NCI-H2107 (cell line): ENCODE data around the gene ARHGEF6.
"Not testable (repeated sequence)": the region's sequence is repeated elsewhere in the genome, so short reads cannot be mapped to it uniquely, and the experiment has no call there.

Source experiments
- DNase-seq: peaks from one replicate; lab custom pipeline; 2025; lab: John Stamatoyannopoulos, UW

ARHGEF6 gene

DNA sequence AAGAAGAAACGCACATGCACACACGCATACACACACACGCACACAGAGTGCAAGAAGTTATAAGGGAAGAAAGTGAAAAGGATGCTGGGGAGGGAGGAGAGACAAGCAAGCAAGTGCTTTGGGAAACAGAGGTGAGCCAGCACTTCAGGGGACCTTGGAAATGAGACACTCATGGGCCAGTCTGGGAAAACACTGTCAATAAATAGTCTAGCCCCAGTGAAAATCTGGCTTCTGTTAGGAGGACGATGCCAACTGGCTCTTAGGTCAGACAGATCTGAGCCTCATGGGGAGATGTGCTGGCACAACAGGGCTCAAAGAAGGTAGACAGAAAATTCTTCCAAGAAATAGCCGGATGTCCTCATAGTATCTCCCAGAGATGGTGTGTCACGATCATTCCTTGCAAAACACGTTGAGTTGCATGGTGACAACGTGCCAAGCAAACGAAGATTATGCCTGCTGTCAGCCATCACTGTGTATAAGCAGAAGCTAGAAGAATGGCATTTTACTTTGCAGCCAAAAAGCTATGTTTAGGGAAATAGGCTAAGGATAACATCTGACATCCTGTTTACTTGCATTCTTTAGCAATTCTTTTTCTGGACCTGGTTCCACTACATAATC lies 557 bp upstream of the ARHGEF6 start:
- DNase-seq, result no peak

DNA sequence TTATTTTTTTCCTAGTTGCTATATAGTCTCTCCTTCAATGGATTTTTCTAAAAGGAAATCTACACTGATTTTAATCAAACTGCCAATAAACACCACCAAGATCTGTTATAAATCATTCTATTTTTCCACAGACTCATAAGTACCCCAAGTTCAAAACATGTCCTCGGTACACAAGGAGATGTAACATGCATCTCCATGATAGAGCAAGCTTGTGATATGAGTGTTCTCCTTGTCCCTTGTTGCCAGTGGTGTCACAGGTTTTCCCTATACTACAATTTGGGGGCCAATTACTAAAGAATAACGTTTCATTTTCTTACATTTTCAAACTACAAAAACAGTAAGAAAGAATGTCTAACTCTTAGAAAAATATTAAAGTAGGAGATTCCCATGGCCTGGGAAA lies 491 bp downstream of the ARHGEF6 start:
- no peak for DNase-seq

DNA sequence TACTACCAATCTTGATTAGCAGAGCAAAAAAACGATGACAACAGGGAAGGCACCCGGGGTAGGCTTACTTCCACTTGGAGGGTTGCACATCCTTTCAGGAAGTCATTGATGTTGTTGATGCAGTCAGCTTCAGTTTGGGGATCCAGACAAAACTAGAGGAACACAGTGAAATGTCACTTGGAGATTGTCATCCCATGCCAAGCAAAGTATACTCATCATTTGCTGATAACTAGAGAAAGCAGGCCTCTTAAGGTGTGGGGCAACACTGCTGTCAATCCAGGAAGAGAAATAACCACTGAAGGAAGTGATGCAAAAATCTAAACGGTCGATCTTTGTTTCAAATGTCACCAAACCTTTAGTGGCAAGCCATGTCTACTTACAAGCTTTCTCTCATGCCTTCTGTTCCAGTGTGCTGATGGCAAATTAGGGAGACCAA lies 1.4 kb downstream of the ARHGEF6 start:
- no peak for DNase-seq

DNA sequence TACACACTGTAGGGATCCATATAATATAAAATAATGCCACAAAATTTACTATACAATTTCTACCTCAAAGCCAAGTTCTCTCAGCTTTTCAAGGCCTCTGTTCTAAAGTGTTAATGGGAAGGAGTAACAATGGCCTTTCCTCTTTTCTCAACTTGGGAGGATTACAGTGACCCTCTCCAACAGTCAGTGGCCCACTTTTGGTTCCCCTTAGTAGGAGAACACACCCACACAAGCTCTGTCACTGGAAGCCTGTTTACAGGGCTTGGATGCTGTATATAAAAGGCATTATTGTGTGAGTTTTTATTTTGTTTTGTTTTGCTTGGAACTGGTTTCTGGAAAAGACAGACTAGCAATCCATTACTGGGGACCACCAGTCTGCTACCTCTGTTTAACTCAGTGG lies 1.8 kb downstream of the ARHGEF6 start:
- no peak for DNase-seq

DNA sequence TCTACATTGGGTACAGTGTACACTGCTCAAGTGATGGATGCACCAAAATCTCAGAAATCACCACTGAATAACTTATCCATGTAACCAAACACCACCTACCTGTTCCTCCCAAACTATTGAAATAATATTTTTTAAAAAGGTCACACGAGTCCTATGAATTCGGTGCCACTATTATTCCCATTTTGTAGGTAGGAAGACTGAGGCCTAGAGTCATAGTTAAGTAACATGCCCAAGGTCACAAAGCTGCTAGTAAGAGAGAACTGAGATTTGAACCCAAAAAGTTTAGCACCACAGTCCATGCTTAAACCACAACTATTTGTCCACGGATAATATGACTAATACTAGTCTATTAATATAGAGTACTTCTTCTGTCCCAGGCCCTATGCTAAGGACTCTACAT lies 2.7 kb downstream of the ARHGEF6 start:
- no peak for DNase-seq

DNA sequence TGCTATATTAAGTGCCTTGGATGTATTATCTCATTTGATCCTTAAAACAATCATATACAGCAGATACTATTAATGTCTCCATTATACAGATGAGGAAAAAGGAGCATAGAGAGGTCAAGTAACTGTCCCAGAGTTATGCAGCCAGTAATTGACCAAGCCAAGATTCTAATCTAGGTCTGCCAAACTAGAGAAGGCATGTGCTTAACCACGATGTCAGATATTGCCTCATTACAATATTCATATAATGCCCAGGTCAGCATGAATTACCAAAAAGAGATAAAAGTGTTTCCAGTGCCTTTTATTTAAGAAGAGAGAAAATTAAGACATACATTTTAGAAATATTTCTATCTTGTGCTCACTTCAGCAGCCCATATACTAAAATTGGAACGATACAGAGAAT lies 7.1 kb downstream of the ARHGEF6 start:
- DNase-seq, result no peak

DNA sequence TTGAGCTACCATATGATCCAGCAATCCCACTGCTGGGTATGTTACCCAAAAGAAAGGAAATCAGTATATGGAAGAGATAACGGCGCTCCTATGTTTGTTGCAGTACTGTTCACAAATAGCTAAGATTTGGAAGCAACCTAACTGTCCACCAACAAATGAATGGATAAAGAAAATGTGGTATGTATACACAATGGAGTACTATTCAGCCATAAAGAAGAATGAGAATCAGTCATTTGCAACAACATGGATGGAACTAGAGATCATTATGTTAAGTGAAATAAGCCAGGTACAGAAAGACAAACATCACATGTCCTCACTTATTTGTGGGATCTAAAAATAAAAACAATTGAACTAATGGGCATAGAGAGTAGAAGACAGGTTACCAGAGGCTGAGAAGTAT lies 8.9 kb downstream of the ARHGEF6 start:
- not testable (repeated sequence) for DNase-seq

DNA sequence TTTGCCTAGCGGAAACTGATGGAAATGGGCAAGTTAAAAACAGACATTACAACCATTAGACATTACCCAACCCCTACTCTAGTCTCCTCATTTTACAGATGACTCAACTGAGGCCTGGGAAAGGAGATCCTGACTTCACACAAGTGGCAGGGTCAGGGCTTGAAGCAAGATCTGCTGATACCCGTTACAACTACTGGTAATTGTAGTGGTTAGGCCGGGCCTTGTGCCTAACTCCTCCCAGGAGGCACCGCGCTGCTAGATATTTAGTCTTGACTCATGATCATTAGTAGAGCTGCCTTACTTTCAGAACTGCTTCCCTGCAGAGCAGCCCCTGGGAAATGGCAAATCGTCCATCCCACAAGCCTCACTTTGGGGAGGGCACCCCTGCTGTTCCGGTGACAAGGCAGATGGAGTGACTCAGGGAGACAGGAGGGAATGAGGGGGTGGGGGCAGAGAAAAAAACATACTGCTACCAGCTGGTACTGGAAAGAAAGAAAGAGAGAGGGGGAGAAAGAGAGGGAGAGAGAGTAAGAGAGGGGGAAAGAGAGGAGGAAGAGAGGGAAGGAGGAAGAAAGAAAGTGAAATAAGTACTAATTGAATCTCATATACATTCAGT lies 12.2 kb downstream of the ARHGEF6 start:
- DNase-seq, result peak; percentile 83

DNA sequence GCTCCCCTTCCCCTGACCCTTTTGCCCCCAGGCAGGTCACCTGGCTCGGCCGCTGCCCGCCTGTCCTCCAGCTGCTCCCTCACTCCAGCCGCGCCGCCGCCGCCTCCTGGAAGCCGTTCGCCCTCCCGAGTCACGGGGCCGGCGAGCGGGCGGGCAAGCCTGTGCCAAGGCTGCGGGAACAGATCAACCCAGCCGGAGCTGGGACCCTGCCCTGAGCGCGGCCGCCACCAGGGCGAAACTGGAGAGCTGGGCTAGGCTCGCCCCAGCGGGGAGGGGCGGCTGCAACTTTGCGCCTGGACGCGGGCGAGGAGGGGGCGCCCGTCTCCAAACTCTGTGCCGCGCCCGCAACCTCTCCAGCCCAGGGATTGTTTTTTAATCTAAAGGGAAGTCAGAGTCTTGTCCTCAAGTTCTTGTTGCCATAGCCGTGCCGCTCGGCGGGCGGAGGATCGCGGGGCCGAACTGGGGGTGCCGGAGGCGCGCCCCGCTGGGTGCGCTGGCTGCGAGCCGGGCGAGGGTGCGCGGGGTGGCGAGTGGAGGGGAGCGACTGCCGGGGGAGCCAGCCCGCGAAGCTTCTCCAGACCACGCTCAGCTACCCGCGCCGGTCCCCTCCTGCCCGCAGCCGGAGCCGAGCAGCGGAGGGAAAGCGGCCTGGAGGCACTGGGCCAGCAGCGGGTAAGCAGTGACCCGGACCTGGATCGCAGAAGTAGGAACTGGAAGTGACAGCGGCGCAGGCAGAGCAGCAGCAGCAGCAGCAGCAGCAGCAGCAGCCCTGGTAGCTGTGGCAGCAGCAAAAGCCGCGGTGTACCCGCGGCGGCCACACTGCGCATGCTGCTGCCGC lies 13.4 kb downstream of the ARHGEF6 start:
- DNase-seq, result peak; percentile 64

DNA sequence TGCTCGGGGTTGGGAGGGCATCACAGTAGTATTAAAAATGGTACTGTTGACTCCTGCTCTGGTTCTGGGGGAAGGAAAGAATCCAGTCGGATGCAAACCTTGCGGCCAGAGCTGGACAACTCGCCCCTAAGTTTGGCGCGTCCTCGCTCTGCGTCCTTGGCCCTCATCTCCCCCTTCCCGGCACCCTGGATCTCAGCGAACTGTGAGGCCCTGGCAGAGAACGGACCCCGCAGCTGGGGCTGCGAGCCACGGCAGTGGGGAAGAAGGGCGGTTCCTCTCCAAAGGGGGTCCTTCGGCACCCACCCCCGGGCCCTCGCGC lies 14.0 kb downstream of the ARHGEF6 start:
- DNase-seq, result no peak

DNA sequence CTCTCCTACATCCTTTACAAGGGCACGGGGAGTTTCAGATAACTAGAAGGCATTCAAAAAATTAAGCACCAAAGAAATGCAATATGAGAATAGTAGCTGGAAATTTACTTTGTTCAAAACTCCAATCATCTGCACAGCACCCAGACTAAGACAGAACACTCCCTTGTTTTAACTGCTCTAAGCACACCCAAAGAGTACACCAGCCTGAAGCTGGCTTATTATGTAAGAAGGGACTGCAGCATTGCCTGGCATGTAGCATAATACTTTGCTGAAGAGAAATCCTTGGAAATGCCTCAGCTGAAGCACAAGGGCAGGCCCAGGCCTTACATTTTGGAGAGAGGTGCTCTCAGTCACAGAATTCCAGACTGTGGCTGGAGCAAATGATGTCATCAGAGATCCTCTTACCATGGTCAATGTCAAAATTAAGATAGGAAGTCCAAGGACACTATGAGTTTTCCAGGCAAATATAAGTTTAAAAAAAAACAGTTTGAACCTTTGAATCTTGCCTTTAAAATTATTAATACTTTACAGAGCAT lies 14.8 kb downstream of the ARHGEF6 start:
- no peak for DNase-seq

DNA sequence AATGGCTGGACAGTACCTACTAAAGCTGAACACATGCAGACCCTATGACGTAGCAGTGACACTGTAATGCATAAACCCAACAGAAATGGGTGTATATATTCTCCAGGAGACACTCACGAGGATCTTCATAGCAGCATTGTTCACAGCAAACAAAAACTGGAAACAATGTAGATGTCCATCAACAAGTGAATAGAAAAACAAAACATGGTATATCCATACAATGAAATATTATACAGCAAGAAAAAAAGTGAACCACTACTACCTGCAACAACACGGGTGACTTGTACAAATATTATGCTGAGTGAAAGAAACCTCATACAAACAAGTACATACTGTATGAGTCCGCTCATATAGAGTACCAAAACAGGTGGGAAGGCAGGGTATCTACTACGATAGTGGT lies 16.5 kb downstream of the ARHGEF6 start:
- DNase-seq, result no peak

DNA sequence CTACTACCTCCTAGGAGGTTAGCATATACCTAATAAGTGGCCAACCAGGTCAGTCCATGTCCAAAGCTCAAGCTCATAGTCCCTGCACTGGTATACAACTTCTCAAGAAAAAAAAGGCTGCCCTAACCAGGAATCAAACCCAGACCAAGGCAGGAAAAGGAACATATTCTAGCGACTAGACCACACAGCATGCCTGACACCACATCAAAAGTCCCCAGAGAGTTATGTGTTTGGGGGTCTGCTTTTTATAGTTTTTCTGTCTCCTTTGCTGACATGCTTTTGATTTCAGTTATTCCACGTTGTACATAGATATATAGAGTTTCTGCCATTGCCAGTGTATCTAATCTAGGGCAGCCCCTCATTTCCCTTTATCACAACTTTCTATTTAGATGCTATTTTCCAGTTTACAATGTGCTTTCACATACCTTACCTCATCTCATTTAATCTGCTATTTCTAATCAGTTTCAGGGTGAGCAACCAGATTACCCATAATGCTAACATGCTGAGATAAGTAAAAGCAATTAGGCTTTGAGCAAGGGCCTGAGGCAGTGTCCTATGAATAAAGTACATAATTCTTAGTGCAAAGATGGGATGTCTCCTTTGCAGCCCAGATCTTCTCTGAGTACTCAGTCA lies 17.8 kb downstream of the ARHGEF6 start:
- DNase-seq, result no peak

DNA sequence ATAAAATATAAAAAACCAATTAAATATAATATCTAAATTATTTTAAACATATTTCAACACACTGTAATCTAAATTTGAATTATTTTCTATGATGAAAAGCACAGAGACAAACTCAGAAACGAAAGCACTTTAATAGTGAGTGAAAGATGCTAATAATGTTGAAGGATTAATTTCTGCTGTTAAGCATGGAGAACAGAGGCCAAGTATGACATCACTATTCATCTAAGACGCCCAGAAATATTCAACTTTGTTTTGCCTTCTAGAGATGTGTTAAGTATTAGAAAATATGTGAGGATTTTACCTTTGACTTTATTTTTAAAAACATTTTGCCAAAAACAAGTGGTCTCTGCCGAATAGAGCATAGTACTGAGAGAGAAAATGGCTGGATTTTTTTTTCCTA lies 19.3 kb downstream of the ARHGEF6 start:
- DNase-seq, result no peak

DNA sequence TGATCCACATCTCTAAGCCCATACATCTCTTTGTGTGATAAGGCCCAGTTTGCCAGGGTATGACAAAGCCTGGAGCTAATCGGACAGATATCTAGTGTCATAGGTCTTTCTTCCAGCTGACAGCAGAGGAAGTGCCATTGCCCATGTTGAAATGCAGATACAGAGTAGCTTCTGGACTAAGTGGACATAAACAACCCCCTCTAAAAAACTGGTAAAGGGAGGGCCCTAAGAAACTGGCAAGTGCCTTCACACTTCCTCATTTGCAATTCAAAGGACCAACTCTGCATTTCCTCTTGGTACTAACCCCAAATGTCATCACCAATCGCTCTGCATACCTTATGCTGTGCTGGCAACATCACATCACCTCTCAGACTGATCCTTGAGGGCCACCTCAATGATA lies 20.8 kb downstream of the ARHGEF6 start:
- DNase-seq, result no peak

DNA sequence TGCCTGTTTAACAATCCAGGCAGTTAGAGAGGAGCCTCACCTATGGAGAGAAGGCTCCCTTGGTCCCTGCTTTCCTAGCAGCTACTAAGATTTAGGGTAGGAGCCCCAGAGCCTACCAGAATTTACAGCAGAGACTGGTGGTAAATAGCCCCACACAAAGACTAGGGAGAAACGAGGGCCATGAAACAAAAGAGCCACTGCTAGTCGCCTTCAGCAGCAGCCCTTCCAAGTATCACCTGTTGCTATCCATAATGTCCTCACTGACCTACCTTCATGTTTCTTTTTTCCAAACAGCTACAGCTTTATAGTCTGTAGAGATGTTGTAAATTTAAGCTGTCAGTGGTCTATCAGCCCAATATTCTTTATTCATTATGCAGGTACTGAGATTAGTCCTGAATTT lies 25.3 kb downstream of the ARHGEF6 start:
- DNase-seq, result no peak

DNA sequence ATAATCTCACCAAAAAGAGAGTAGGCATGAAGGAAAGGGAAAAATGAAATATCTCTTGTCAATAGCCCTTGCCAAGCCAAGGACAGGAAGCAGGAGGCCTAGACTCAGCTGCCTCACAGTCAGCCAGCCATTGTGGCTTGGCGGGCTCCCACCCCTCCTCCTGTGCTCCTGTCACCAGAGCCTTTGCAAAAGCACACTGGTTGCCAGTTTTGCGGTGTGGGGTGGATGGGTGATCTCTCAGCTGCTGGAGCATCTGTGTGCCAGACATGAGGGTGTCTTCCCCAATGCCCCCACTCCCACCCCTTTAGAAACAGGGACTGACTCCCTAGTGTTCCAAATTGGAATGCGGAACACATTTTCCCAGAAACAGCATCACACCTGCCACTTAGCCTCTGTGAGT lies 26.1 kb downstream of the ARHGEF6 start:
- peak; percentile 74 for DNase-seq

DNA sequence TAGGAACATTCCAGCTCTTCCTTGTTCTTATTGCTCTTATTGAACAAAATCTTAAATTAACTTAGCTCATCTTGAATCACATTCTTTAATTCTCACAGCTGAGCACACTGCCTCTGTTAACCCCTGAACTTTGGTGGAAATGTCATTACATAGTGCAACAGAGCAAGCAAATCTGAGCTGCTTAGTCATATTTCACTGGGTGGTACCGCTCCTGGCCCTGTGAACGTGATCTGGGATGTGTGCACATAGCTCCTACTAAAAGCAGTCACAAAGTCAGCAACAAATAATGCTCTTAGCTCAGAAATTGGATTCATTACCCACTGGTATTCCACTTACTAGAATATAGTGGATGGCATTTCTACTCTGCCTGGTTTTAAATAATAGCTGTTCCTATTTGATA lies 27.9 kb downstream of the ARHGEF6 start:
- no peak for DNase-seq

DNA sequence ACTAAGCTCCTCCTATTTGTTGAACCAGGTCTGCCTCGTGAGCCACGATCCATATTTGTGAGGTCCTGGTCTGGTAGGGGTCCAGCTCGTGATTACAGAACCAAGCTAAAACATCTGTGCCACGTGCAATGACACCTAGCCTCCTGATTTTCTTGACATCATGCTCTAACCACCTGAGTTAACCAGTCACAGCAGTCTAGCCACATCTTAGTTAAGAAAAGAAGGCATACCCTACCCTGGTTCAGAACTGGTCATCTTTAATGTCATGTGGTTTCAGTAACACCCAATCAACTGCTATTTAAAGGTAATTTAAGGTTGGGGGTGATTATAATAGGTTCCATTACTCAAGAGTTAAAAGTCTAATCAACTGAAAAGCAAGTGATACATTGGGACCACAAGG lies 28.4 kb downstream of the ARHGEF6 start:
- no peak for DNase-seq

DNA sequence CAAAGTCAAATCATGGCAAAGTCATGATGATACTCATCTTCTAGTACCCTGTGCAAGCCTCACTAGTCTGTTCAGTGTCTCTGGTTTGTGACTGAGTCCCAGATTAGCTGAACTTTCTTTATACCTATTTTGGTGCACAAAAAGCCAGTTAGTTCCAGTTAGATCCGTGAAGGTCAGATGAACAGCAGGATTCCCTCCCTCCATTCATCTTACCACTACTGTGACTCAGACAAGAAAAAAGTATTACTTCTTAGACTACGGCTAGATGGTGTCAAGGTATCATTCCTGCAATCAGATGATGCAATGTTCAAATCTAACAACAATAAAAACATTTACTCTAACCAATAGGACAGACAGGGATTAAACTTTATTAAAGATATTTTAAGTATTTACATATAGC lies 30.4 kb downstream of the ARHGEF6 start:
- DNase-seq, result no peak

DNA sequence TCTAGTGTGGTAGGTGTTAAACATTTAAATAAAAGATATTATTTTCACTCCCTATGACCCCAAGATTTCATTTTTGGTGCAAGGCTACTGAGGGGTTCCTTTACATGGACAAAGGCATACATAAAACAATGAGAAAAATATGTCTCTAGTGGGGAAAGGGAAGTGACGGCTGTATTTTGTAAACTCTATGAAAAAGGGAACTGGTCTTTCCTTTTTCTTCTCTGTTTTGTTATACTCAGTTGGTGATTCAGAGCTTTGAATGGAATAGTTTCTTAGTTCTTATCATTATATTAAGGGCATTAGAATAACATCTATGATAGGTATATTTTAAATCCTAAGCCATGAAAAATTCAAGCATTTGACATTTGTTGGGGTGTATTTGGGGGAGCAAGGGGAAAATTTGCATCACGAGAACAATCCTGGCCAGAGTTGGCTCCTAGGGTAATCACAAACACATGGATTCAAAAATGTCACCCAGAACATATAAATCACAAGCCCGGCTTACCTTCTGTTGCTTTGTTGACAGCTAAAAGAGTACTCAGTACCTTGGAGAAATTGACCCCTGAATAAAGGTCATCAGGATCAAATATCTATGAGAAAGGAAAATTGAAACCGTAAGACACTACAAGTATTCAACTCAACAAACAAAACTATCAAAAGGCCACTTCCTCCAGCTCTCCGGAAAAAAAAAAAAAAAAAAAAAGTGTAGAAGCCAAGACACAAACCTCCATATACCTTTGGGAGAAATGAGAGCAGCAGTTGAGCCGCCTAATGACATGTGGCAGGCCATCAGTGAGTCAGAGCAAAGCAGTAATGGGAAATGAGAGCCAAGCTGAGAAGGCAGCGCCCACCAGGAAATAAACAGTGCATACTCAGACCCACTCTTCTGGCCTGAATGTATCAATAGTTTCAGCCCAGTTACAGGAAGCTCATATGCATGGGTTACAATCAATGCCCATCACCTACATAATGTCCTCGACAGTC lies 33.4 kb downstream of the ARHGEF6 start:
- no peak for DNase-seq
